ENCODE results near the gene ARHGAP23.
"Not testable (repeated sequence)": the region's sequence is repeated elsewhere in the genome, so short reads cannot be mapped to it uniquely, and the experiment has no call there.

Gene ARHGAP23

GRCh38 chr17:38530856-38531255, 102.6 kb downstream of the ARHGAP23 start:
- not testable (repeated sequence) for DNase-seq

DNA sequence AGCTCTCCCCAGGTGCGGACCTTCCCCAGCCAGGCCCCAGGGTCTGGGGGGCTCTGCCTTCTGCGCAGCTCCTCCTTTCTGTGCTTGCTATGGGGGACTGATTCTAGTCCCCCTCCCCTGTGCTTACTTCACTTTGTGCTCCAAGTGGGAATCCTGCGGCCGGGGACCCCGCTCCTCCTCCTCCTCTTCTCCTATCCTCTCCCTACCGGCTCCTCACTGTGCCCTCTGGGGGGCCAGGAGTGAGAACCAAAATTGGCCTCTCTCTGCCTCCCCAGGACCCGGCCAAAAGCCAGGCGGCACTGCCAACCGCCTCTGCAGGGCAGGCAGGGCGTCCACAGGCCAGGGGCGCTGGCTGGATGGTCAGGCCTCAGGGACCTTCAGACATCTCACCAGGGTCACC, 103.5 kb downstream of the ARHGAP23 start:
- DNase-seq: not testable (repeated sequence)

DNA sequence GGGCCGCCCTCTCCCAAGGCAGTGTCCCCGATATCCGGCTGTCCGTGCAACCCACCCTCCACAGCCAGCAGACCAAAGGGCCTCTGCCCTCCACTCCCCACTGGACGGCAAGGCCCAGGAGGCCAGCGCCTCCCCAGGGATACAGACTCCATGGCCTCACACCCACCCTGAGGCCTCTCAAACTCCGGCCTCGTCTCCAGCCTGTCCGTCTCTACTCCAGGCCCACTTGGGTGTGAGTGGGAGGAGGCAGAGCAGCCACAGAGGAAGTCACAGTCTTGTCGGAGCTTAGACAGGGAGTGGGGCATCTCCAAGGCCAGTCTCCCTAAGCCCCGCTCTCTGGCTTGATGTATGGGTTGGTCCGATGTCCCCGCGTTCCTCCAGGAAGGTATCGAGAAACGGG, 104.2 kb downstream of the ARHGAP23 start:
- DNase-seq: no peak

GRCh38 chr17:38533241-38533640, 105.0 kb downstream of the ARHGAP23 start:
- DNase-seq: no peak

GRCh38 chr17:38533866-38534497, 105.7 kb downstream of the ARHGAP23 start:
- no peak for DNase-seq

- no peak for DNase-seq
These were observed 106.2 kb downstream of the ARHGAP23 start for GRCh38 chr17:38534498-38534885.

DNA sequence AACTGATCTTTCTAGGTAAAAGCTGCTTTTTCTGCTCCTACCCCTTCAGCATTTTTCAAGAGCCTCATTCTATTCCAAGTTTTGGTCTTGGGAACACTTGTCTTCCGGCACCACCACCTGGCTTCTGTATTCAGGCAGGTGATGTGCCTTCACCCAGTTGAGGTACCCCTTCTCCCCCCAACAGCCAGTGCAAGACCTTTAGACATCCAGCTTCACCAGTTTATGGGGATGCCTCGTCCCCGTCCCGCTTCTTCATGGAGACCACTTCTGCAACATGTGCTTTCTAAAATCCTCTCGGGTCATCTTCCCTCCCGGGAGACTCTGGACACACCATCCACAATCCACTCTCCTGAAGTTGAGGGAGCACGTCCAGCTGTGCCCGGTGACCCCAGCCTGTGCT, 107.6 kb downstream of the ARHGAP23 start:
- DNase-seq: no peak

DNA sequence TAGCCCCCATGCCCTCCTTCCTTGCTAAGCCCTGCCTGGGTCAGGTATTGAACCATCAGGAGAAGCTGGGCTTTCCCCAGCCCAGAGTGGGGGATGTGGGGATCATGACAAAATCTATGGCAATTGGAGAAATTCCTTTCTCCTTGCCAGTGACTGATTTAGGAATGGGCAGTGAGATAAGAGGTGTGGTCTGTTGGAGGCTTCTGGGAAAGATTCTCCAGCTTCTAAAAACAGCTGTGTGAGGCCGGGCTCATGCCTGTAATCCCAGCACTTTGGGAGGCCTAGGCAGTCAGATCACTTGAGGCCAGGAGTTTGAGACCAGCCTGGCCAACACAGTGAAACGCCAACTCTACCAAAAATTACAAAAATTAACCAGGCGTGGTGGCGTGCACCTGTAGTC, 108.4 kb downstream of the ARHGAP23 start:
- DNase-seq: no peak

GRCh38 chr17:38538906-38539305, 110.6 kb downstream of the ARHGAP23 start:
- no peak for DNase-seq

DNA sequence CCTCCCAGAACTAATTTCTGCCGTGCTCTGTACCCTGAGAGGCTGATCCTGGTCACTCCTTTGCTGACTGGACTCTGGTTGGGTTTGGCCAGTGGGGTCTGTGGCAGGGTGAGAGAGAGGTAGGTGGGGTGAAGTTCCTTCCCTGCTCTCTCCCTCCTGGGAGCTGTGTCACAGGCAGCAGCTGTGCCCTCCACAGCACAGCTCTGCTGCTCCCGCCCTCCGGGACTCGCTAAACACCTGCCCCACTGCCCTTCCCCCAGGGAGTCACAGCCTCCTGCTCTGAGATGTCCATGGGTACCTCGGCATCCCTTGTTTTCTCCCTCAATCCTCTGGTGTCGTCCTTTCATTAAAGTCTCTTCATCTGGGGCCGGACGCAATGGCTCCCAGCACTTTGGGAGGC, 111.1 kb downstream of the ARHGAP23 start:
- no peak for DNase-seq

GRCh38 chr17:38540514-38541045, 112.3 kb downstream of the ARHGAP23 start:
- DNase-seq: no peak

DNA sequence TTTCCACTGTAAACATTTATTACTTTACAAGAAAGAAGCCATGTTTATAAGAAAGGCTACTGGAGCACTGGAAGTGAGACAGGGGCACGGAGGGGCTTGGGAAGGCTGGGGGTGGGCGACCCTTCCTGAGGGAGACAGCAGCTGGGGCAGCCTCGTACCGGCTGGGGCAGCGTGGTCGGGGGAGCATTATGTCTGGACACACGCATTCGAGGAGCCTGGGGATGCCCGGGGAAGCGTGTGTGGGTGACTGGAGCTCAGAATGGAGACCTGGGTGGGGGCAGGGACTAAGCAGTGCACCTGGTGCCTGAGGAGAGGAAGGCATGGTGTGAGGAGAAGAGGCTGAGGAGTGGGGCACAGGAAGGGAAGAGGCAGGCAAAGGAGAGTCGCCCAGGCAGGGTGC, 113.0 kb downstream of the ARHGAP23 start:
- no peak for DNase-seq

GRCh38 chr17:38542286-38542685, 114.0 kb downstream of the ARHGAP23 start:
- no peak for DNase-seq

- DNase-seq: no peak
These were observed 115.3 kb downstream of the ARHGAP23 start for GRCh38 chr17:38543403-38544174.

GRCh38 chr17:38544175-38544838, 116.0 kb downstream of the ARHGAP23 start:
- DNase-seq: no peak

DNA sequence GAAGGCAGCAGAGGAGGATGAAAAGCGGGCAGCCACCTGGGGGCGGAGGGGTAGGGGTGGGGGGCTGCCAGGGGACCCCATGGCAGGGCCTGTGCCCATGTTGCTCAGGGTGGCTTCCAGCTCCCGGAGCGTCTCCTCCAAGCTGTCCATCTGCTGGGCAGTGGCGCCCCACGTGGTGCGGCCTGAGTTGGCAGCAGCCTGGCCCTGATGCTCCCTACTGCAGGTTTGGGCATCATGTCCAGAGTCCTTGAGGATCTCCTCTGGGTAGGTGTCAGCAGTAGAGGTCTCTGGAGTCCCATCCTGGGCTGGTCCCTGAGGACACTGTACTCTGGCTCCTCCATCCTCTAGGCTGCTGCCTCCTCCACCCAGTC, 116.6 kb downstream of the ARHGAP23 start:
- no peak for DNase-seq

GRCh38 chr17:38545531-38546225, 117.4 kb downstream of the ARHGAP23 start:
- DNase-seq: no peak

GRCh38 chr17:38546396-38546795, 118.1 kb downstream of the ARHGAP23 start:
- no peak for DNase-seq

- no peak for DNase-seq
These were observed 119.2 kb downstream of the ARHGAP23 start for GRCh38 chr17:38547444-38547843.

- no peak for DNase-seq
These were observed 121.0 kb downstream of the ARHGAP23 start for GRCh38 chr17:38549285-38549684.

GRCh38 chr17:38550661-38551060, 122.4 kb downstream of the ARHGAP23 start:
- no peak for DNase-seq

DNA sequence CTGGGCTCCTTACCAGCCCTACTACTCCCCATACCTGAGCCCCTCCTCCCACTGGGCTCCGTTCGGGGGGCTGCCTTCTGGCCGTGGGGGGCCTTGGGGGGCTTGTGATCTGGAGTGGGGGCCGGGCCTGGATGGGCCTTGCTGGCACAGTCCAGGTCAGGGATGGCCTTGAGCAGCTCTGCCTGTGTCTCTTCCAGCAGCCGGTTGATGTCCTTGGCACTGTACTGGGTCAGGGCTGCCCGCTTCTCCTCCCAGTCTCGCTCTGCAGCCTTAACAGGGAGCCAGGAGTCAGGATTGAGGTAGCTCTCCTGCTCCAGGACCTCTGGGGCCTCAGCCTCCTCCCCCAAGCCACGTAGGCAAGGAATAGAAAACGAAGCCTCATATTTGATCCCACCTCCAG, 122.9 kb downstream of the ARHGAP23 start:
- no peak for DNase-seq

GRCh38 chr17:38552343-38552742, 124.1 kb downstream of the ARHGAP23 start:
- DNase-seq: no peak

Measured in KG1 (cell line).